Measurements from ENCODE around the gene SEPHS2. TPM values are rescaled to one million over a fixed set of nuclear protein-coding genes. Genes with fewer than 3 reads are reported as not detected.

SEPHS2 gene
- total and polyA plus RNA-seq, 2 experiments from 2014 or later: 29.7 to 43.0 TPM

- no peaks in the 10 kb centered on the region for H3K9me2 ChIP-seq (ENCODE audit: insufficient read depth)
- H4K20me1 ChIP-seq (replicated peaks; ENCODE audit: insufficient read depth): no peaks in the 10 kb centered on the region
- Mint-ChIP-seq H3K9me3 (no peaks in the 10 kb centered on the region), H3K27ac (no peak within 1 kb of the TSS), H3K27me3 (ENCODE audit: insufficient read depth, low read depth, poor library complexity) (peaks cover 3% of the 10 kb centered on the region), H3K36me3 (ENCODE audit: low read depth) (no peaks in the 10 kb centered on the region), H3K4me1 (no peaks in the 10 kb centered on the region), H3K4me3 (no peak within 1 kb of the TSS; the same call in 2 of the 3 replicates)
- no peaks in the 10 kb centered on the region for H3K36me3 ChIP-seq (ENCODE audit: insufficient read depth)
- no peak within 1 kb of the TSS for H3K4me2 ChIP-seq
- ATAC-seq (no peak), DNase-seq (ENCODE audit: low spot score) (no peak)
- peaks cover 13% of the 10 kb centered on the region; the same call in 1 of the 2 replicates for H3K27me3 ChIP-seq (ENCODE audit: insufficient read depth)
- H3K4me3 ChIP-seq: no peak within 1 kb of the TSS
- H3K79me2 ChIP-seq (replicated peaks; ENCODE audit: insufficient read depth): no peaks in the 10 kb centered on the region
- H2AFZ ChIP-seq: peak within 1 kb of the TSS; percentile 72
- TF ChIP-seq EZH2 (IDR thresholded peaks at IDR 0.05; ENCODE audit: low read depth, unreplicated experiment): no peak
- TF ChIP-seq EZH2phosphoT487 (IDR thresholded peaks at IDR 0.05; ENCODE audit: unreplicated experiment): no peak
- no peak for TF ChIP-seq ETS1 (IDR thresholded peaks at IDR 0.05)
- no peak for TF ChIP-seq REST (IDR thresholded peaks at IDR 0.05; ENCODE audit: unreplicated experiment)
- TF ChIP-seq ZNF114 (CRISPR knock-in tag; IDR thresholded peaks at IDR 0.05): no peak
- TF ChIP-seq ZNF331 (CRISPR knock-in tag; IDR thresholded peaks at IDR 0.05; ENCODE audit: low read depth): no peak
- no peaks in the 10 kb centered on the region; the same call in 1 of the 2 replicates for H3K4me1 ChIP-seq (ENCODE audit: insufficient read depth)
- H3K27ac ChIP-seq (ENCODE audit: low read depth): no peak within 1 kb of the TSS
- 0 out of 2 replicates have a peak, but pooled peaks cover 3% of the 10 kb centered on the region for H3F3A ChIP-seq (replicated peaks; ENCODE audit: low read depth)
Measured at GRCh38 chr16:30472328-30472942, 26.8 kb upstream of the SEPHS2 start, which contains the start of gene ITGAL. TSS of gene ITGAL (plus strand) at chr16:30472742. CDS start at chr16:30472838, 96 bp downstream.

DNA sequence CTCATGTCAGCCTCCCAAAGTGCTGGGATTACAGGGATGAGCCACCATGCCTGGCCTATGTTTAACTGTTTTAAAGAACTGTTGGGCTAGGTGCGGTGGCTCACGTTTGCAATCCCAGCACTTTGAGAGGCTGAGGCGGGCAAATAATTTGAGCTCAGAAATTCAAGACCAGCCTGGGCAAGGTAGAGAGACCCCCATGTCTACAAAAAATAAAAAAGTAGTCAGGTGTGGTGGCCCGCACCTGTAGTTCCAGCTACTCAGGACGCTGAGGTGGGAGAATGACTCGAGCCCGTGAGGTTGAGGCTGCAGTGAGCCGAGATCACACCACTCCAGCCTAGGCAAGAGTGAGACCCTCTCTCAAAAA, 24.9 kb upstream of the SEPHS2 start:
- H2AFZ ChIP-seq: no peak overlapping the region
- H3K27ac Mint-ChIP-seq: no peak overlapping the region
- H3K27me3 ChIP-seq (ENCODE audit: insufficient read depth): peaks cover 13% of the 10 kb centered on the region; the same call in 1 of the 2 replicates
- peaks cover 3% of the 10 kb centered on the region; the same call in 2 of the 3 replicates for H3K4me1 Mint-ChIP-seq
- no peaks in the 10 kb centered on the region for H3K9me2 ChIP-seq (ENCODE audit: insufficient read depth)
- H3K36me3 Mint-ChIP-seq (ENCODE audit: low read depth): no peaks in the 10 kb centered on the region
- H3K4me2 ChIP-seq: no peak overlapping the region
- DNase-seq (ENCODE audit: low spot score) (no peak), ATAC-seq (no peak)
- H3K27ac ChIP-seq (ENCODE audit: low read depth): no peak overlapping the region
- no peaks in the 10 kb centered on the region for H3K36me3 ChIP-seq (ENCODE audit: insufficient read depth)
- H3K4me3 ChIP-seq: no peak overlapping the region
- 0 out of 2 replicates have a peak, but pooled peaks cover 3% of the 10 kb centered on the region for H3F3A ChIP-seq (replicated peaks; ENCODE audit: low read depth)
- H3K27me3 Mint-ChIP-seq (ENCODE audit: insufficient read depth, low read depth, poor library complexity): peaks cover 7% of the 10 kb centered on the region
- no peaks in the 10 kb centered on the region for H3K79me2 ChIP-seq (replicated peaks; ENCODE audit: insufficient read depth)
- no peaks in the 10 kb centered on the region; the same call in 1 of the 2 replicates for H3K4me1 ChIP-seq (ENCODE audit: insufficient read depth)
- no peaks in the 10 kb centered on the region for H4K20me1 ChIP-seq (replicated peaks; ENCODE audit: insufficient read depth)
- no peak overlapping the region for H3K4me3 Mint-ChIP-seq
- no peaks in the 10 kb centered on the region; the same call in 2 of the 3 replicates for H3K9me3 Mint-ChIP-seq
- no peak for TF ChIP-seq CREB1 (CRISPR knock-in tag; IDR thresholded peaks at IDR 0.05; ENCODE audit: low read depth)
- no peak for TF ChIP-seq ETS1 (IDR thresholded peaks at IDR 0.05)
